RWPE2 (cell line): Measurements from ENCODE around the gene GPD1L.

ENCODE experiments used
- ATAC-seq: fragments of 200-7000 bp; cut with Tn5 transposase; 3 replicates; pipeline ENCODE4 v1.9.1; 2021; ENCODE audit warnings: low read depth
- DNase-seq: peaks from one replicate; pipeline ENCODE4 v3.0.0-alpha.2; 2020; ENCODE audit warnings: low spot score
- H3K27ac ChIP-seq: fragments of 450-650 bp; 2 replicates; pipeline ENCODE4 v1.5.1; 2017; ENCODE audit warnings: mild to moderate bottlenecking; ENCODE audit not compliant: poor library complexity, severe bottlenecking
- H3K27me3 ChIP-seq: fragments of 250-450 bp; sonication (Bioruptor Pico); 2 replicates; pipeline ENCODE4 v1.5.1; 2021; ENCODE audit warnings: mild to moderate bottlenecking, moderate library complexity; ENCODE audit not compliant: insufficient read depth, poor library complexity, severe bottlenecking
- H3K36me3 ChIP-seq: fragments of 250-450 bp; sonication (Bioruptor Pico); 2 replicates; pipeline ENCODE4 v1.5.1; 2020; ENCODE audit warnings: low read depth, mild to moderate bottlenecking, moderate library complexity
- H3K4me1 ChIP-seq: fragments of 250-450 bp; sonication (Bioruptor Pico); 2 replicates; pipeline ENCODE4 v1.5.1; 2021; ENCODE audit warnings: mild to moderate bottlenecking, moderate library complexity; ENCODE audit not compliant: insufficient read depth, poor library complexity, severe bottlenecking
- H3K4me3 ChIP-seq: fragments of 250-450 bp; sonication (Bioruptor Pico); 2 replicates; pipeline ENCODE4 v1.5.1; 2021; ENCODE audit warnings: mild to moderate bottlenecking, moderate library complexity; ENCODE audit not compliant: severe bottlenecking
- H3K9me3 ChIP-seq: fragments of 250-450 bp; sonication (Bioruptor Pico); 2 replicates; pipeline ENCODE4 v1.5.1; 2021; ENCODE audit warnings: mild to moderate bottlenecking, moderate library complexity; ENCODE audit not compliant: severe bottlenecking
- CTCF ChIP-seq: fragments of 450-650 bp; IDR thresholded peaks from one replicate; pipeline ENCODE4 v1.5.1; 2017; ENCODE audit warnings: mild to moderate bottlenecking, moderate library complexity; ENCODE audit not compliant: poor library complexity, severe bottlenecking

Gene GPD1L

DNA sequence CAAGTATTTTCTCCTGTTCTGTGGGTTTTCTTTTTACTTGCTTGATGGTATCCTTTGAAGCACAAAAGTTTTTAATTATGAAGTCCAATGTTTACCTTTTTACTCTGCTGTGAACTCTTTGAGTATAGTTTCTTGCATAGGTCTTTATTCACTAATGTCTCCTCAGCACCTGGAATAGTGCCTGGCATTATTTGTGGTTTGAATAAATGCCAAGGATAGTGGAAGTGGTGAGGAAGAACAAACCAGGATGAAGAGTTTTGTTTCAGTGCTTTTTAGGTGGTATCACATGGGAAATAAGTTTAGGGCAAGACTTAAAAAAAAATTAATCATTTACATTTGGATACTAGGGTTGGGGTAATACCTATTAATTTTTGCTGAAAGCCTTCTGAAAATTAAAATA, 25.7 kb downstream of the GPD1L start:
- H3K27me3 ChIP-seq: no peaks in the 10 kb centered on the region
- peaks cover 6% of the 10 kb centered on the region for H3K4me1 ChIP-seq
- ATAC-seq: no peak; the same call in 2 of the 3 replicates
- H3K4me3 ChIP-seq: no peak overlapping the region
- no peak overlapping the region for H3K27ac ChIP-seq
- no peaks in the 10 kb centered on the region for H3K36me3 ChIP-seq
- H3K9me3 ChIP-seq: no peaks in the 10 kb centered on the region
- TF ChIP-seq CTCF: no peak
- no peak for DNase-seq

GRCh38 chr3:32132706-32133105, 26.3 kb downstream of the GPD1L start:
- no peak for DNase-seq
- Histone ChIP-seq H3K27ac (no peak overlapping the region), H3K36me3 (no peaks in the 10 kb centered on the region), H3K4me1 (peaks cover 6% of the 10 kb centered on the region), H3K9me3 (no peaks in the 10 kb centered on the region), H3K4me3 (no peak overlapping the region), H3K27me3 (no peaks in the 10 kb centered on the region)
- peak; percentile 73 for ATAC-seq
- TF ChIP-seq CTCF: no peak

- no peak for TF ChIP-seq CTCF
- H3K9me3 ChIP-seq: no peaks in the 10 kb centered on the region
- DNase-seq (no peak), ATAC-seq (no peak)
- H3K27ac ChIP-seq: no peak overlapping the region
- no peaks in the 10 kb centered on the region for H3K36me3 ChIP-seq
- H3K27me3 ChIP-seq: no peaks in the 10 kb centered on the region
- peaks cover 10% of the 10 kb centered on the region for H3K4me1 ChIP-seq
- no peak overlapping the region for H3K4me3 ChIP-seq
Observed at GRCh38 chr3:32136703-32137102, 30.3 kb downstream of the GPD1L start.

GRCh38 chr3:32137870-32138269, 31.4 kb downstream of the GPD1L start:
- Histone ChIP-seq H3K27ac (no peak overlapping the region), H3K27me3 (no peaks in the 10 kb centered on the region), H3K36me3 (no peaks in the 10 kb centered on the region), H3K4me1 (peaks cover 4% of the 10 kb centered on the region), H3K9me3 (no peaks in the 10 kb centered on the region), H3K4me3 (no peak overlapping the region)
- no peak for ATAC-seq
- DNase-seq: no peak
- no peak for TF ChIP-seq CTCF

DNA sequence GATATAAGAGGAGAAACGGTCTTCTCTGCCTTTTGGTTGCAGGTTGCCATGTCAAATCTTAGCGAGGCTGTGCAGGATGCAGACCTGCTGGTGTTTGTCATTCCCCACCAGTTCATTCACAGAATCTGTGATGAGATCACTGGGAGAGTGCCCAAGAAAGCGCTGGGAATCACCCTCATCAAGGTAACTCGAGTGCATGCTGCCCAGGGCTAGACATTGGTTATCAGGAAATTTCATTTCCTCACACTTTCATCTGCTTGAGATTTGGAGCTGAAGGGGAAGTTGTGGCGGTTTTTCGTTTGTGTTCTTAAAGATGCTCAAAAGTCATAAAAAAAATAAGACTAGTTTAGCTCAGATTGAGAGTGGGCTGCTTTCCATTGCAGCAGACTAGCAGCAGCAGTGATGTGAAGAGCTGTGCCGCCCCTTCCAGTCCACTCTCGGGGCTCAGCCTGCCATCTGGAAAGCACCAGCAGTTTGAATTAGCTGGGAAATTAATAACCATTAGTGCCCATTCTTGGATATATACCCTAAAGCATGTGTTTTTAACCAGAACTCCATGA, 32.2 kb downstream of the GPD1L start:
- Histone ChIP-seq H3K4me3 (no peak overlapping the region), H3K27me3 (no peaks in the 10 kb centered on the region), H3K4me1 (peaks cover 4% of the 10 kb centered on the region), H3K9me3 (no peaks in the 10 kb centered on the region), H3K36me3 (no peaks in the 10 kb centered on the region), H3K27ac (no peak overlapping the region)
- no peak for TF ChIP-seq CTCF
- DNase-seq: no peak
- no peak for ATAC-seq
